ENCODE data around the gene REN. TPM values are rescaled to one million over a fixed set of nuclear protein-coding genes. Genes with fewer than 3 reads are reported as not detected.

The REN gene
- total and polyA plus RNA-seq, 2 experiments from 2014 or later = not detected

DNA sequence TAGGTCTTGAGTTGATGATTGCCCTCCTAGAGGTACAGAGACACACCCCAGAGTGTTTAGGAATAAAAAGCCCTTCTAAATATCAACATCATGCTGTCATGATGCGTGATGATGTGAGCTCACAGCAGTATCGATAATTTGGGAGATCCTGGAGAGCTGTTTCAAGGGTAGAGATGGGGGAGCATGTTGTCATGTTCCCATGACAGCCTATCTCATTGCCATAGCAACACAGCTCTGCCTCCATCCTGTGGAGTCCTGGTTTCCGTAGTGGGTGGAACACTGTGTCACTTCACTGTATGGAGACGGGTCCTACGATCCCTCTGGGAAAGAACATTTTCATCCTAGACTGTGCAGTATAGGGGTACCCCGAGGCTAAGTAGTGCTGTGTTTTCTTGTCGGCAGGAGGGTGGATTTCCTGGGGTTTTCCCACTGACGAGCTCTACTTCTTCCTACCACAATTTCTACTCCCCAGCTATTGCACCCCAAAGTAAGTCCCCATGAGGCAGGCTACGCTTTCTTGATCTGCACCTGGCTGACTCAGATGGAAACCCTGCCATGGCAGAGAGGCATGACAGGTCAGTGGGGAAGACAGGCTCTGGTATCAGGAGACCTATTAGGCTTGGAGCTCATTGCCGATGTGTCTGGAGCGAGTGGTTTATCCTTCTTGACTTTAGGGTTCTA is 23.0 kb upstream of the REN start:
- no peaks in the 10 kb centered on the region for H4K20me1 ChIP-seq (replicated peaks; ENCODE audit: insufficient read depth)
- Mint-ChIP-seq H3K27me3 (ENCODE audit: insufficient read depth, low read depth, poor library complexity) (peaks cover 13% of the 10 kb centered on the region), H3K4me1 (peaks cover 10% of the 10 kb centered on the region), H3K36me3 (ENCODE audit: low read depth) (no peaks in the 10 kb centered on the region), H3K27ac (no peak overlapping the region), H3K9me3 (no peaks in the 10 kb centered on the region), H3K4me3 (no peak overlapping the region)
- H3K79me2 ChIP-seq (replicated peaks; ENCODE audit: insufficient read depth) = no peaks in the 10 kb centered on the region
- no peaks in the 10 kb centered on the region for H3K9me2 ChIP-seq (ENCODE audit: insufficient read depth)
- peaks cover 7% of the 10 kb centered on the region for H3K4me1 ChIP-seq (ENCODE audit: insufficient read depth)
- H3K36me3 ChIP-seq (ENCODE audit: insufficient read depth) = no peaks in the 10 kb centered on the region
- H3F3A ChIP-seq (replicated peaks; ENCODE audit: low read depth) = no peaks in the 10 kb centered on the region
- H3K4me3 ChIP-seq = no peak overlapping the region
- no peak overlapping the region for H3K27ac ChIP-seq (ENCODE audit: low read depth)
- H3K27me3 ChIP-seq (ENCODE audit: insufficient read depth) = peaks cover 29% of the 10 kb centered on the region; the same call in 1 of the 2 replicates
- H3K4me2 ChIP-seq = no peak overlapping the region
- DNase-seq (ENCODE audit: low spot score) = no peak
- TF ChIP-seq, protein P1, sequence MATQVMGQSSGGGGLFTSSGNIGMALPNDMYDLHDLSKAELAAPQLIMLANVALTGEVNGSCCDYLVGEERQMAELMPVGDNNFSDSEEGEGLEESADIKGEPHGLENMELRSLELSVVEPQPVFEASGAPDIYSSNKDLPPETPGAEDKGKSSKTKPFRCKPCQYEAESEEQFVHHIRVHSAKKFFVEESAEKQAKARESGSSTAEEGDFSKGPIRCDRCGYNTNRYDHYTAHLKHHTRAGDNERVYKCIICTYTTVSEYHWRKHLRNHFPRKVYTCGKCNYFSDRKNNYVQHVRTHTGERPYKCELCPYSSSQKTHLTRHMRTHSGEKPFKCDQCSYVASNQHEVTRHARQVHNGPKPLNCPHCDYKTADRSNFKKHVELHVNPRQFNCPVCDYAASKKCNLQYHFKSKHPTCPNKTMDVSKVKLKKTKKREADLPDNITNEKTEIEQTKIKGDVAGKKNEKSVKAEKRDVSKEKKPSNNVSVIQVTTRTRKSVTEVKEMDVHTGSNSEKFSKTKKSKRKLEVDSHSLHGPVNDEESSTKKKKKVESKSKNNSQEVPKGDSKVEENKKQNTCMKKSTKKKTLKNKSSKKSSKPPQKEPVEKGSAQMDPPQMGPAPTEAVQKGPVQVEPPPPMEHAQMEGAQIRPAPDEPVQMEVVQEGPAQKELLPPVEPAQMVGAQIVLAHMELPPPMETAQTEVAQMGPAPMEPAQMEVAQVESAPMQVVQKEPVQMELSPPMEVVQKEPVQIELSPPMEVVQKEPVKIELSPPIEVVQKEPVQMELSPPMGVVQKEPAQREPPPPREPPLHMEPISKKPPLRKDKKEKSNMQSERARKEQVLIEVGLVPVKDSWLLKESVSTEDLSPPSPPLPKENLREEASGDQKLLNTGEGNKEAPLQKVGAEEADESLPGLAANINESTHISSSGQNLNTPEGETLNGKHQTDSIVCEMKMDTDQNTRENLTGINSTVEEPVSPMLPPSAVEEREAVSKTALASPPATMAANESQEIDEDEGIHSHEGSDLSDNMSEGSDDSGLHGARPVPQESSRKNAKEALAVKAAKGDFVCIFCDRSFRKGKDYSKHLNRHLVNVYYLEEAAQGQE (IDR thresholded peaks at IDR 0.05; ENCODE audit: unreplicated experiment) = no peak
- TF ChIP-seq STAT1 (IDR thresholded peaks at IDR 0.05; ENCODE audit: unreplicated experiment) (no peak), CREB1 (CRISPR knock-in tag; IDR thresholded peaks at IDR 0.05; ENCODE audit: low read depth) (no peak), CTCF (conservative IDR thresholded peaks at IDR 0.05; ENCODE audit: low read depth in 2 of 2) (no peak)
- TF ChIP-seq, protein P2, sequence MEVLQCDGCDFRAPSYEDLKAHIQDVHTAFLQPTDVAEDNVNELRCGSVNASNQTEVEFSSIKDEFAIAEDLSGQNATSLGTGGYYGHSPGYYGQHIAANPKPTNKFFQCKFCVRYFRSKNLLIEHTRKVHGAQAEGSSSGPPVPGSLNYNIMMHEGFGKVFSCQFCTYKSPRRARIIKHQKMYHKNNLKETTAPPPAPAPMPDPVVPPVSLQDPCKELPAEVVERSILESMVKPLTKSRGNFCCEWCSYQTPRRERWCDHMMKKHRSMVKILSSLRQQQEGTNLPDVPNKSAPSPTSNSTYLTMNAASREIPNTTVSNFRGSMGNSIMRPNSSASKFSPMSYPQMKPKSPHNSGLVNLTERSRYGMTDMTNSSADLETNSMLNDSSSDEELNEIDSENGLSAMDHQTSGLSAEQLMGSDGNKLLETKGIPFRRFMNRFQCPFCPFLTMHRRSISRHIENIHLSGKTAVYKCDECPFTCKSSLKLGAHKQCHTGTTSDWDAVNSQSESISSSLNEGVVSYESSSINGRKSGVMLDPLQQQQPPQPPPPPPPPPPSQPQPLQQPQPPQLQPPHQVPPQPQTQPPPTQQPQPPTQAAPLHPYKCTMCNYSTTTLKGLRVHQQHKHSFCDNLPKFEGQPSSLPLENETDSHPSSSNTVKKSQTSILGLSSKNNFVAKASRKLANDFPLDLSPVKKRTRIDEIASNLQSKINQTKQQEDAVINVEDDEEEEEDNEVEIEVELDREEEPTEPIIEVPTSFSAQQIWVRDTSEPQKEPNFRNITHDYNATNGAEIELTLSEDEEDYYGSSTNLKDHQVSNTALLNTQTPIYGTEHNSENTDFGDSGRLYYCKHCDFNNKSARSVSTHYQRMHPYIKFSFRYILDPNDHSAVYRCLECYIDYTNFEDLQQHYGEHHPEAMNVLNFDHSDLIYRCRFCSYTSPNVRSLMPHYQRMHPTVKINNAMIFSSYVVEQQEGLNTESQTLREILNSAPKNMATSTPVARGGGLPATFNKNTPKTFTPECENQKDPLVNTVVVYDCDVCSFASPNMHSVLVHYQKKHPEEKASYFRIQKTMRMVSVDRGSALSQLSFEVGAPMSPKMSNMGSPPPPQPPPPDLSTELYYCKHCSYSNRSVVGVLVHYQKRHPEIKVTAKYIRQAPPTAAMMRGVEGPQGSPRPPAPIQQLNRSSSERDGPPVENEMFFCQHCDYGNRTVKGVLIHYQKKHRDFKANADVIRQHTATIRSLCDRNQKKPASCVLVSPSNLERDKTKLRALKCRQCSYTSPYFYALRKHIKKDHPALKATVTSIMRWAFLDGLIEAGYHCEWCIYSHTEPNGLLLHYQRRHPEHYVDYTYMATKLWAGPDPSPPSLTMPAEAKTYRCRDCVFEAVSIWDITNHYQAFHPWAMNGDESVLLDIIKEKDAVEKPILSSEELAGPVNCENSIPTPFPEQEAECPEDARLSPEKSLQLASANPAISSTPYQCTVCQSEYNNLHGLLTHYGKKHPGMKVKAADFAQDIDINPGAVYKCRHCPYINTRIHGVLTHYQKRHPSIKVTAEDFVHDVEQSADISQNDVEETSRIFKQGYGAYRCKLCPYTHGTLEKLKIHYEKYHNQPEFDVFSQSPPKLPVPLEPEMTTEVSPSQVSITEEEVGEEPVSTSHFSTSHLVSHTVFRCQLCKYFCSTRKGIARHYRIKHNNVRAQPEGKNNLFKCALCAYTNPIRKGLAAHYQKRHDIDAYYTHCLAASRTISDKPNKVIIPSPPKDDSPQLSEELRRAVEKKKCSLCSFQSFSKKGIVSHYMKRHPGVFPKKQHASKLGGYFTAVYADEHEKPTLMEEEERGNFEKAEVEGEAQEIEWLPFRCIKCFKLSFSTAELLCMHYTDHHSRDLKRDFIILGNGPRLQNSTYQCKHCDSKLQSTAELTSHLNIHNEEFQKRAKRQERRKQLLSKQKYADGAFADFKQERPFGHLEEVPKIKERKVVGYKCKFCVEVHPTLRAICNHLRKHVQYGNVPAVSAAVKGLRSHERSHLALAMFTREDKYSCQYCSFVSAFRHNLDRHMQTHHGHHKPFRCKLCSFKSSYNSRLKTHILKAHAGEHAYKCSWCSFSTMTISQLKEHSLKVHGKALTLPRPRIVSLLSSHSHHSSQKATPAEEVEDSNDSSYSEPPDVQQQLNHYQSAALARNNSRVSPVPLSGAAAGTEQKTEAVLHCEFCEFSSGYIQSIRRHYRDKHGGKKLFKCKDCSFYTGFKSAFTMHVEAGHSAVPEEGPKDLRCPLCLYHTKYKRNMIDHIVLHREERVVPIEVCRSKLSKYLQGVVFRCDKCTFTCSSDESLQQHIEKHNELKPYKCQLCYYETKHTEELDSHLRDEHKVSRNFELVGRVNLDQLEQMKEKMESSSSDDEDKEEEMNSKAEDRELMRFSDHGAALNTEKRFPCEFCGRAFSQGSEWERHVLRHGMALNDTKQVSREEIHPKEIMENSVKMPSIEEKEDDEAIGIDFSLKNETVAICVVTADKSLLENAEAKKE (CRISPR knock-in tag; IDR thresholded peaks at IDR 0.05) = no peak
- ATAC-seq = no peak
- H2AFZ ChIP-seq = no peak overlapping the region

Measured in GM23338 (cell line).